IPS-20b (cell line): ENCODE data around the gene PXDN.
"Not testable (repeated sequence)": the region's sequence is repeated elsewhere in the genome, so short reads cannot be mapped to it uniquely, and the experiment has no call there.

Experiments
- H3K27ac ChIP-seq: one replicate; pipeline ENCODE4 v1.5.1; 2013; ENCODE audit warnings: low read length
- H3K27me3 ChIP-seq: 2 replicates; pipeline ENCODE4 v1.6.1; 2013; ENCODE audit warnings: mild to moderate bottlenecking, low read length, inconsistent platforms; ENCODE audit not compliant: insufficient read depth
- H3K36me3 ChIP-seq: 2 replicates; pipeline ENCODE4 v1.6.1; 2013; ENCODE audit warnings: low read depth, mild to moderate bottlenecking, inconsistent platforms, low read length, moderate library complexity; ENCODE audit not compliant: insufficient read depth
- H3K4me1 ChIP-seq: 2 replicates; pipeline ENCODE4 v1.6.1; 2013; ENCODE audit warnings: mild to moderate bottlenecking, control low read depth, inconsistent platforms, low read length, moderate library complexity; ENCODE audit not compliant: insufficient read depth
- H3K4me3 ChIP-seq: 2 replicates; pipeline ENCODE4 v1.5.1; 2013; ENCODE audit warnings: mild to moderate bottlenecking, low read length, inconsistent platforms
- H3K9ac ChIP-seq: 2 replicates; pipeline ENCODE4 v1.6.1; 2013; ENCODE audit warnings: low read depth, mild to moderate bottlenecking, inconsistent platforms, low read length, moderate library complexity
- H3K9me3 ChIP-seq: 2 replicates; pipeline ENCODE4 v1.6.1; 2013; ENCODE audit warnings: mild to moderate bottlenecking, low read depth, low read length, inconsistent platforms; ENCODE audit not compliant: insufficient read depth

PXDN gene

GRCh38 chr2:1771626-1772280 is 27.4 kb upstream of the PXDN start:
- Histone ChIP-seq H3K36me3 (no peaks in the 10 kb centered on the region), H3K27ac (no peak overlapping the region), H3K4me1 (peaks cover 6% of the 10 kb centered on the region; the same call in 1 of the 2 replicates), H3K9ac (no peak overlapping the region), H3K9me3 (no peaks in the 10 kb centered on the region), H3K27me3 (no peaks in the 10 kb centered on the region), H3K4me3 (no peak overlapping the region)

- H3K27ac ChIP-seq: no peak overlapping the region
- H3K36me3 ChIP-seq: no peaks in the 10 kb centered on the region
- H3K9me3 ChIP-seq: no peaks in the 10 kb centered on the region
- peaks cover 6% of the 10 kb centered on the region; the same call in 1 of the 2 replicates for H3K4me1 ChIP-seq
- H3K4me3 ChIP-seq: no peak overlapping the region
- H3K27me3 ChIP-seq: no peaks in the 10 kb centered on the region
- H3K9ac ChIP-seq: no peak overlapping the region
Measured at GRCh38 chr2:1770566-1771380, 26.5 kb upstream of the PXDN start.

GRCh38 chr2:1769703-1770422 is 25.5 kb upstream of the PXDN start:
- H3K4me1 ChIP-seq: peaks cover 6% of the 10 kb centered on the region; the same call in 1 of the 2 replicates
- no peak overlapping the region for H3K9ac ChIP-seq
- no peak overlapping the region for H3K27ac ChIP-seq

GRCh38 chr2:1767939-1768691 is 23.8 kb upstream of the PXDN start:
- Histone ChIP-seq H3K27ac (no peak overlapping the region), H3K9me3 (no peaks in the 10 kb centered on the region), H3K27me3 (no peaks in the 10 kb centered on the region), H3K4me1 (peaks cover 6% of the 10 kb centered on the region; the same call in 1 of the 2 replicates), H3K9ac (no peak overlapping the region), H3K36me3 (no peaks in the 10 kb centered on the region), H3K4me3 (no peak overlapping the region)

More at GRCh38 chr2:1769703-1770422, 25.5 kb upstream of the PXDN start:
- Histone ChIP-seq H3K27me3 (no peaks in the 10 kb centered on the region), H3K9me3 (no peaks in the 10 kb centered on the region), H3K4me3 (no peak overlapping the region), H3K36me3 (no peaks in the 10 kb centered on the region)

- H3K36me3 ChIP-seq: no peaks in the 10 kb centered on the region
- peaks cover 6% of the 10 kb centered on the region; the same call in 1 of the 2 replicates for H3K4me1 ChIP-seq
- H3K27me3 ChIP-seq: no peaks in the 10 kb centered on the region
- no peak overlapping the region for H3K4me3 ChIP-seq
- H3K27ac ChIP-seq: no peak overlapping the region
- H3K9me3 ChIP-seq: no peaks in the 10 kb centered on the region
- no peak overlapping the region for H3K9ac ChIP-seq
Measured at GRCh38 chr2:1766851-1767811, 22.8 kb upstream of the PXDN start.

- no peak overlapping the region for H3K9ac ChIP-seq
- H3K27ac ChIP-seq: no peak overlapping the region
- H3K4me1 ChIP-seq: peaks cover 6% of the 10 kb centered on the region; the same call in 1 of the 2 replicates
- H3K36me3 ChIP-seq: no peaks in the 10 kb centered on the region
- H3K4me3 ChIP-seq: no peak overlapping the region
- no peaks in the 10 kb centered on the region for H3K9me3 ChIP-seq
- H3K27me3 ChIP-seq: no peaks in the 10 kb centered on the region
Measured at GRCh38 chr2:1766425-1766824, 22.1 kb upstream of the PXDN start.

GRCh38 chr2:1765201-1765600 is 20.9 kb upstream of the PXDN start:
- H3K4me1 ChIP-seq, H3K9ac ChIP-seq, H3K27ac ChIP-seq, H3K36me3 ChIP-seq, H3K27me3 ChIP-seq, H3K4me3 ChIP-seq, H3K9me3 ChIP-seq: not testable (repeated sequence)

- peaks cover 4% of the 10 kb centered on the region for H3K9me3 ChIP-seq
- no peaks in the 10 kb centered on the region for H3K36me3 ChIP-seq
- H3K4me1 ChIP-seq: no peaks in the 10 kb centered on the region
- no peak overlapping the region for H3K4me3 ChIP-seq
- no peak overlapping the region for H3K27ac ChIP-seq
- no peaks in the 10 kb centered on the region for H3K27me3 ChIP-seq
- H3K9ac ChIP-seq: no peak overlapping the region
Measured at GRCh38 chr2:1759611-1759930, 15.3 kb upstream of the PXDN start.

GRCh38 chr2:1758774-1759610 is 14.7 kb upstream of the PXDN start:
- no peak overlapping the region for H3K9ac ChIP-seq
- no peaks in the 10 kb centered on the region for H3K36me3 ChIP-seq
- no peaks in the 10 kb centered on the region for H3K4me1 ChIP-seq
- no peak overlapping the region for H3K4me3 ChIP-seq
- no peaks in the 10 kb centered on the region for H3K27me3 ChIP-seq
- H3K27ac ChIP-seq: no peak overlapping the region
- H3K9me3 ChIP-seq: peaks cover 10% of the 10 kb centered on the region

- Histone ChIP-seq H3K36me3 (no peaks in the 10 kb centered on the region), H3K27me3 (no peaks in the 10 kb centered on the region), H3K4me3 (no peak overlapping the region), H3K9ac (no peak overlapping the region), H3K27ac (no peak overlapping the region), H3K4me1 (no peaks in the 10 kb centered on the region), H3K9me3 (peaks cover 12% of the 10 kb centered on the region)
Measured at GRCh38 chr2:1758171-1758570, 13.9 kb upstream of the PXDN start.
